ENCODE data around the gene KRT12. TPM values are rescaled to one million over a fixed set of nuclear protein-coding genes. Genes with fewer than 3 reads are reported as not detected.

KRT12 gene
- total RNA-seq, 5 donors from 2014 or later (not counting 1 experiment from before 2014, with no cell fraction given) = 0.10 TPM; not detected in 4

Other genes with a start within 250 kb of the KRT12 start
- 10 to 100 TPM; 72.6 to 80.8 (median 75.8) TPM for gene SMARCE1, start 219.4 kb downstream of the KRT12 start, total RNA-seq
- gene KRT222, start 202.0 kb downstream of the KRT12 start, total RNA-seq = not detected
- gene KRT24, start 163.5 kb downstream of the KRT12 start, total RNA-seq = not detected
- not detected for gene KRT25, start 111.9 kb downstream of the KRT12 start, total RNA-seq
- not detected for gene KRT26, start 95.0 kb downstream of the KRT12 start, total RNA-seq
- gene KRT27, start 84.7 kb downstream of the KRT12 start, total RNA-seq = not detected
- not detected for gene KRT28, start 67.3 kb downstream of the KRT12 start, total RNA-seq
- 10 to 100 TPM; 27.2 to 35.3 (median 31.4) TPM for gene KRT10, start 44.6 kb downstream of the KRT12 start, total RNA-seq
- gene KRT20, start 18.0 kb upstream of the KRT12 start, total RNA-seq = under 1 TPM in 1 of 5 donors, not detected in 4; 0.47 TPM
- not detected for gene KRT23, start 70.4 kb upstream of the KRT12 start, total RNA-seq
- not detected for gene KRT39, start 99.7 kb upstream of the KRT12 start, total RNA-seq
- not detected for gene KRT40, start 117.1 kb upstream of the KRT12 start, total RNA-seq
- not detected for gene KRTAP3-3, start 126.9 kb upstream of the KRT12 start, total RNA-seq
- not detected for gene KRTAP3-2, start 132.7 kb upstream of the KRT12 start, total RNA-seq
- not detected for gene KRTAP3-1, start 141.9 kb upstream of the KRT12 start, total RNA-seq
- gene KRTAP1-5, start 160.0 kb upstream of the KRT12 start, total RNA-seq = not detected
- not detected for gene KRTAP1-4, start 163.0 kb upstream of the KRT12 start, total RNA-seq
- not detected for gene KRTAP1-3, start 167.7 kb upstream of the KRT12 start, total RNA-seq
- gene KRTAP1-1, start 174.2 kb upstream of the KRT12 start, total RNA-seq = not detected
- not detected for gene KRTAP2-1, start 180.1 kb upstream of the KRT12 start, total RNA-seq
- not detected for gene KRTAP2-2, start 188.0 kb upstream of the KRT12 start, total RNA-seq
- not detected for gene KRTAP2-3, start 192.9 kb upstream of the KRT12 start, total RNA-seq
- not detected for gene KRTAP2-4, start 198.7 kb upstream of the KRT12 start, total RNA-seq
- not detected for gene KRTAP4-7, start 216.9 kb upstream of the KRT12 start, total RNA-seq
- not detected for gene KRTAP4-8, start 230.9 kb upstream of the KRT12 start, total RNA-seq
- gene KRTAP4-16, start 235.0 kb upstream of the KRT12 start, total RNA-seq = not detected
- not detected for gene KRTAP4-9, start 238.2 kb upstream of the KRT12 start, total RNA-seq